Renal pelvis (tissue), 4 donors: ENCODE measurements around the gene CFAP77. TPM values are rescaled to one million over a fixed set of nuclear protein-coding genes. Genes with fewer than 3 reads are reported as not detected.

Source experiments
- DNase-seq: peaks from one replicate; pipeline ENCODE4 v3.0.0-alpha.2; 2013
- polyA plus RNA-seq, 3 donors: library from polyadenylated mRNA; unstranded; fragments of 120-200 nt; gene quantifications; one replicate each; pipeline ENCODE4 v1.2.1, GENCODE V29; 2013; ENCODE audit not compliant: insufficient read length in 3 of 3

CFAP77 gene
- polyA plus RNA-seq, 3 donors = 0.84 to 1.7 (median 1.3) TPM

- peak; percentile 92 for DNase-seq
These were observed 3.4 kb upstream of the CFAP77 start, which contains the start of gene TTF1 for GRCh38 chr9:132406554-132407122. TSS of gene TTF1 (minus strand) at chr9:132406840. CDS start at chr9:132402821, 4,019 bp downstream.

- no peak for DNase-seq
These were observed 2.8 kb upstream of the CFAP77 start for GRCh38 chr9:132407196-132407595.

GRCh38 chr9:132408521-132408920, 1.5 kb upstream of the CFAP77 start:
- DNase-seq = no peak

GRCh38 chr9:132410642-132411041, 631 bp downstream of the CFAP77 start:
- DNase-seq = no peak

GRCh38 chr9:132411091-132411508, 1.1 kb downstream of the CFAP77 start:
- DNase-seq = peak; percentile 65

- no peak for DNase-seq
These were observed 2.1 kb downstream of the CFAP77 start for GRCh38 chr9:132412089-132412488.

- no peak for DNase-seq
These were observed 3.9 kb downstream of the CFAP77 start for GRCh38 chr9:132413926-132414325.

- DNase-seq = no peak
These were observed 4.7 kb downstream of the CFAP77 start for GRCh38 chr9:132414731-132415130.

GRCh38 chr9:132415181-132415580, 5.2 kb downstream of the CFAP77 start:
- no peak for DNase-seq

- no peak for DNase-seq
These were observed 8.8 kb downstream of the CFAP77 start for GRCh38 chr9:132418726-132419363.

- no peak for DNase-seq
These were observed 12.6 kb downstream of the CFAP77 start for GRCh38 chr9:132422574-132422973.

GRCh38 chr9:132423503-132423902, 13.5 kb downstream of the CFAP77 start:
- DNase-seq = no peak

- no peak for DNase-seq
These were observed 15.1 kb downstream of the CFAP77 start for GRCh38 chr9:132424857-132425674.

- no peak for DNase-seq
These were observed 15.7 kb downstream of the CFAP77 start for GRCh38 chr9:132425675-132426062.

- DNase-seq = no peak
These were observed 16.8 kb downstream of the CFAP77 start for GRCh38 chr9:132426639-132427414.

- DNase-seq = no peak
These were observed 21.0 kb downstream of the CFAP77 start for GRCh38 chr9:132430998-132431397.

- DNase-seq = no peak
These were observed 24.9 kb downstream of the CFAP77 start for GRCh38 chr9:132434881-132435280.

GRCh38 chr9:132439153-132439552, 29.1 kb downstream of the CFAP77 start:
- DNase-seq = no peak

GRCh38 chr9:132440735-132441134, 30.7 kb downstream of the CFAP77 start:
- DNase-seq = no peak

- DNase-seq = no peak
These were observed 31.4 kb downstream of the CFAP77 start for GRCh38 chr9:132441404-132441803.

GRCh38 chr9:132443951-132444607, 34.1 kb downstream of the CFAP77 start:
- no peak for DNase-seq

GRCh38 chr9:132446887-132447286, 36.9 kb downstream of the CFAP77 start:
- DNase-seq = no peak
